Measurements from ENCODE around the gene PHACTR1.
"Not testable (repeated sequence)": the region's sequence is repeated elsewhere in the genome, so short reads cannot be mapped to it uniquely, and the experiment has no call there.

PHACTR1 gene

DNA sequence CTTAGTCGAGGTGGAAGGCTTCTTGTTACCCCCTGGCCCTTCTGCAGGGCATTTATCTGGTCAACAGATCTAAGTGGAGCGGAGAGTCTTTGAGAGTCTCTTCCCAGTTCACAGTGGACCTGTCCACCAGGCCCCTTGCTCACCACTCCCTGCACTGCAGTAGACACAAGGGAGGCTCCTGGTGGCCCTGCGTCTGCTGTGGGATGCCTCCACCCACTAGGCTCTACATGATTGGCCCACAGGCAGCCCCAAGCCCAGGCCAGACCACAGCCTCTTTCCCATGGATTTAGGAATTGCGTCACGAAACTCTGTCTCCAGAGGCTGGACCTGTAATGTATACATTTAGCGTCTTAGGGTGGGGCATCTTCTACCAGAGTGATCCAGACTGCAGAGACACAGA lies 583.4 kb downstream of the PHACTR1 start:
- DNase-seq: no peak

DNA sequence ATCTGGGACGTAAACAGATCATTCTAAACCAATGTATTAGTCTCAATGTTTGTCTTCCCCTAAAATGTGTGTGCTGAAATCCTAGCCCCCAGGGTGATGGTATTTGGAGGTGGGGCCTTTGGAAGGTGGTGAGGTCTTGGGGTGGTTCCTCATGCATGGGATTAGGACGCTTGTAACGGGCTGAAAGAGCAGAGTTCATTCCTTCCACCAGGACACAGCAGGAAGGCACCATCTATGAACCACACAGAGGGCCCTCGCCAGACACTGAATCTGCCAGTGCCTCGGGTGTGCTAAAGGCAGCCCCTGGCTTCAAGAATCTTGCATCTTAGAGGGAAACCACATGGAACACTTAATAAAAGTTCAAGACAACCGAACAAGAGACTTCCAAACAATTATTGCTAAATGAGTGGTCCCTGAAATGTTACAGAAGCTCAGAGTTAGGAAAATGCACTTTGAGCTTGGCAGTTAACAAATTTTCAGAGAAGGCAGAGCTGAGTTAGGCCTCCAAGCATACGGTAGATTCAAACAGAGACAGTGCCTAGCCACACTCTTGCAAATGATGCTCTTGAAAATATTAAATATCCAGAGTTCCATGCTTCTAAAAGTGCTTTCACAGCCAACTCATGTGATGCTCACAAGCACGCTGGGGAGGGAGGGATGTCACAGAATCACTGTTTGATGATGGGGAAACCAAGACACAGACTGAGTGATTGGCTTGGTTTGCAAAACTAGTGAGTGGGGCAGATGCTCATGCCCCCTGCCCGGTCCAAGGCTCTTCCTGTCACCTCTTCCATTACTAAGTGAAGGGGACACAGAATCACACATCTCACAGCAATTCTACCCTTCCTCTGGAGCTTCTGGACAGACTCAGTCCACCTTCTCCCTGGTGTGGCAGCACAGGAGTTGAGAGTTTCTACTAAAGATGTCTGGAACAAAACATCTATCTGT lies 584.4 kb downstream of the PHACTR1 start:
- no peak for DNase-seq

DNA sequence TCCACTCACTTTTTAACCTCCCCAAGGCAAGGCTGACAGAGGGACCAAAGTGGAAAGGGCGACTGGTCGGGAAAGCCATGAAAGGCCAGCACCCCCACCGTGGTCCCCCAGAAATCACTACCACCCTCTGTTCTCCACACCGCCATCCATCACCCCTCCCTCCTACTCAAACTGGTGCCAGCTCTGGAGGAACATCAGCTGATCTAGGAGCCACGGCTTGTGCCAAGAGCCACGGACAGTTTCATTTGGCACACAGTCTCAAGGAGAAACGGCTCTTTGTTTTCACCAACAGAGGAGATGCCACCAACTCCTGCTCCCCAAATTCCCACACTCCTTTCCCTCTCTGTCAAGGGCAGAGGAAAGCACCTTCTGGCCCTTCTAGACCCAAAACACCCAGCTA lies 585.7 kb downstream of the PHACTR1 start:
- no peak for DNase-seq

DNA sequence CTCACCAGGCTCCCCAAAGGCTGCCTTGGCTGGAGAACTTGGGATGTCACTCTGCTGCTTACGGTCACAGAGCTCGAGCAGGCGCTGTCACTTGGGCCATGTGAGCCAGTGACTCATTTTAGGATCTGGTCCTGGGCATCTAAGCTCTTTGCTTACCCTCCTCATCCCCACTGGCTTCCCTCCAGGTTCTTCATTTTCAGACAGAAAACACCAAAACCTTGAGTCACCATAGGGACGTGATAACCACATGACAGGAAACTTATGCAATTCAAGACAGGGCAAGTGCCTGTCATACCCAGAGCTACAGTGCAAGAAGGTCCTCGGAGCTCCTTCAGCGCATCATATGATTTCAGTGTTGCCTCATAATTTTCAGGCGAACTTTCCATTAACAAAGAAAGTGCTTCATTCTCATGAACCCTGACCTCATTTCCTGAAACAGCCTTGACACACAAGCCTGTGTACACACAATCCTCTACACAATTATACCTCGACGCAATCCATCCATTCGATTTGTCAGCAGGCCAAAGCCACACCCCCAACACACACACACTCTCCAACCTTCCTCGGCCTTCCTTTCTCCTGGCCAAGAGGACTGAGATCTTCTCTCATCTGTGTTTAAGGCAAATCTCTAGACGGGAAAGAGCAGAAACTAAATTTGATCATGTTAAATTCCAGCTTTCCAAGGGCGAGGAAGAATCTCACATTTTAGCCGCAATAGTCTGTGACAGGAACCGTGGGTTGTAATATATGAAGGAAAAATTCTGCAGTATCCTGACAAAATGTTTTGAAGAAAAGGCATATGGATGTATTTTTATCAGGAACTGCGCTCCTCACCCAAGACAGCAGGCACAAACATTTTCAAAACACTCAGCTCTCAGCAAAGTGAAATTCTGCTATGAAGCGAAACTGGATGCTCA lies 586.4 kb downstream of the PHACTR1 start:
- peak; percentile 97 for DNase-seq

DNA sequence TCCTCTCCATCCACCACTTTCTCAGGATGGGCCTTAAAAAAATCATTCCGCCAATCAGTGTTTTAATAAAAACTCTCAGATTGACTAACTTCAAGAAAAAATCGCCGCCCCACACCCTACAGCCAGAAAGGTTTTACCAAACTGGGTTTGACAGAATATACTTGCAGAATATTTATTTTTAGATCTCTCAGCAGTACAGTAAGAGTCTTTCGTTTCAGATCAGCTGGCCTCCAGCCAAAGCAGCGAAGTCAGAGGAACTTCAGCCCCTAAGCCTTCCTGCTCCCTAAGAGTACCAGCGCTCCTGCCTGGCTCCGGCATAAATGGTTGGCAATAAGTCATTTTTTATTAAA lies 587.1 kb downstream of the PHACTR1 start:
- peak; percentile 68 for DNase-seq

DNA sequence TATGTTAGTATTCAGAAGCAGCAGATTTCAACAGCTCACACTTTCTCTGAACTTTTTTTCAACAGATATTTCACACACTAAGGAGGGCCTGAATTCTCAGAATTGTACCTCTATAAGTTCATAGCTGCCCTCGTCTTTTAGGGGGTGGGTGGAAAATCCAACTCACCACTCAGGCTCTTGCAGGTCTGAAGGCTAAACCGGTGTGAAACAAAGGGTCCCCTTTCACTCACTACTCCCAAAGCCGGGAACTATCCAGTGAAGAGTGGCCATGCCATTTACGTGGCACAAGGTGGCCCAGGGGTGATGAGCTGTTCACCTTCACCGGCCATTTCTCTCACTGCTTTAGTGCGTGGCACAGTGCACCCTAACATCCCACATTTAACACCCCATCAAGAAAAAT lies 587.5 kb downstream of the PHACTR1 start:
- DNase-seq: no peak

DNA sequence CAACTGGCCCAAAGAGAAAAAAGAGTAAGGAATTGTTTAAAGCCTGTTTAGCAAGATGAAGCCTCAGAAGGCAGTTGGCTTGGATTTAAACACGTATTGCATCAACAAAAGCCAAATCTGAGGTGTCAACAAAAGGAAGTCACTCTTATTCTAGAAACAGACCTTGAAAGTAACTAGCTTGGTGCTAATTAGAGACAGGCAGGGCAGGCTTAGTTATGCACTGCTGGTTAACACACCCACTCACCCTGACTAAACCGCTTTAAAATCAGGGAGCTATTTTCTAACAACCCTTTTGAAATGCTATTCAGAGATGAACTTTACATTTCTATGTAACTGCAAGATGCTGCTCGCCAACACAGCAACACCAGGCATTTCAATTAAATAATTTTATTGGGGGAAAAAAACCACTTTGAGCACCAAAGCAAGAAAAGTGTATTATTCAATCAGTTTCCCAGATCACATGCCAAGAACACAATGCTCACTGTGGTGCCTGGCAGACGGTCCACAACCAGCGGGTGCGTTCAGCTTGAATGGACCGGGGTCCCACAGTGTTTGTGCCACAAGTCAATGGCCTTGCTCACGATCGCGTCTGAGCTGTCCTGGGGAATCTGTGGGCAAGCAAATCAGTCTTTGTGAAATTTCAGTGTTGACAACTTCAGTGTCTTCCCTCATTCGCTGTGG lies 588.2 kb downstream of the PHACTR1 start:
- peak; percentile 23 for DNase-seq

DNA sequence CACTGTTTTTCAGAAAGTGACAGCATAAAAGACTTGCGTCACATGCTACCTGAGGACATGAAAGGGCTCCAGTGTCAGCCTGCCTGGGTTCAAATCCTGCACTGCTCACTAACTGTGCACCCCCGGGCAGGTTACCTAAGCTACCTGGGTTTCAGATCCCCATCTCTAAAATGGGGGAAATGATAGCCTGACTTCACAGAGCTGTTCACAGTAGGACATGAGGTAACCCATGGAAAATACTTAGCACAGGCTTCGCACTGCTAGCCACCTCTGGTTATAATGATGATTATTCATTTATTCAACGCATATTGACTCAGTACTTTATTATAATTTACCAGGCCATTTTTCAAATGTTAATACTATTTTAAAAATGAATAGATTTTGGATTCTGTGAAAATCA lies 588.7 kb downstream of the PHACTR1 start:
- DNase-seq: no peak

DNA sequence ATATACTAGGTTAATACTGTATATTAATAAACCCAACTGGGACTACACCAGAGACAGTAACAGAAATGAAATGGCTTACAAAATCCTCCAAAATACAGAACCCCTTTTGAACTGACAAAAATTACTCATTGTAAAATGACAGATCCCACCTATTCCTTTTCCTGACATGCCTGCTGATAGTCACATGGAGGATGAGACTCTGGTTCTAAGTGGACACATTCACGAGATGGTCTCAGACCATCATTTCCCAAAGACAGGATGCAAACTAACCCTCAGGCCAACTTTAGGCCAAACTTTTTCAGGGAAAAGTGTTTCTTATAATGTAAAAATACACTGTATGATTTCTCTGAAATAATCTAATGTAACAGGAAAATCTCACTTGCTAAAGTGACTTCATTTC lies 589.2 kb downstream of the PHACTR1 start:
- no peak for DNase-seq

DNA sequence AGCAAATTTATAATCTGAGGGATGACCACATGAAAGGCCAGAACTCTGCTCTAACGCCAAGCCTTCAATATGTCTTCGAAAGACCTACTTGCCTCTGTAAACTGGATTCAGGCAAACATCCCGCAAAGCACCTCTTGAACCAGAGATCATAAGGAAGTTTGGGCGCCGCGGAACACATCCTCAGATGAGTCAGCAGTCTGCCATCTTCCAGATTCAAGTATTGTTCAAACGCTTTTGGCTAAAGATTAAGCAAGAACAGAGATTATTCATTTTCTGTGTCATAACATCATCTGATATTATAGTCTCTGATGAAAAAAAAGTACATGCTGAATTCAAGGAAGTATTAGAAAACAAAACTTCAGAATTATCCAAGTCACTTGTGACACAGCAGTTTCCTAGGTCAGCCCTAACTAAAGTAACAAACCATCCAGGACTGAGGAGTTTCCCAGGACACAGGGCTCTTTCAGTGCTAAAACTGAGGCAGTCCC lies 591.0 kb downstream of the PHACTR1 start:
- no peak for DNase-seq

DNA sequence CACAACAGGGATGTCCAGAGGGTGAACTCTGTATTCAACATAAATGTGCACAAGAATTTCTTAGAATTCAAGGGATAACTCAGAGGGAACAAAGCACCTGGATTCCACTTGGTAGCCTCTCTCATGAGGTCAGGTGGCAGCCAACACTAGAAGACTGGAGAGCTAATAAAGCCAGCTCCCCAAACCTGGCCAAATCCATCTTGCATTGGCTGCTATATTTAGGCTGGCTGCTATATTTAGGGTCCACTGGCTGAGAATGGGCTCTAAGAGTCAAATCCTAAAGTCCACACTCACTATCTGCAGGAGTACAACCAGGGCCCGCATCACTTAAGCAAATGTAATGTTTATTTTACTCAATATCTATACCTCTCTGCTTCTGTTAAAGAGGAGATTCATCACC lies 591.8 kb downstream of the PHACTR1 start:
- DNase-seq: no peak

DNA sequence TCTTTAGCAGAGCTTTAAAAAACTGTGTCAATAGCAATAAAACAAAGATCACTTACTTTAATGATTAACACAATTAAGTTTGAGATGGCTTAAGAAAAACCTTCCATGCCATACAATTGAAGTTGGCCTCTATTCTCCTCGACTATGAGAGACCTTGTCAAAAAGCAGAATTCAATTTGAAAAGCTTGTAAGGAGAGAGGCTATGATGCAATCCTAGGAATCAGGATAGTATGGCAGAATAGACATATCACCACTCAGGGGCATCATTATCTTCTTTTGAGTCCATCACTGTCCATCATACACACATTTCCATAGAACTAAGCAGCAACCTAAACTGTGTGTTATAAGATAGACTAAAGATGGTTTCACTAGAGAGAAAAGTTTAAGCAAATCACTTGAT lies 594.6 kb downstream of the PHACTR1 start:
- DNase-seq: no peak

DNA sequence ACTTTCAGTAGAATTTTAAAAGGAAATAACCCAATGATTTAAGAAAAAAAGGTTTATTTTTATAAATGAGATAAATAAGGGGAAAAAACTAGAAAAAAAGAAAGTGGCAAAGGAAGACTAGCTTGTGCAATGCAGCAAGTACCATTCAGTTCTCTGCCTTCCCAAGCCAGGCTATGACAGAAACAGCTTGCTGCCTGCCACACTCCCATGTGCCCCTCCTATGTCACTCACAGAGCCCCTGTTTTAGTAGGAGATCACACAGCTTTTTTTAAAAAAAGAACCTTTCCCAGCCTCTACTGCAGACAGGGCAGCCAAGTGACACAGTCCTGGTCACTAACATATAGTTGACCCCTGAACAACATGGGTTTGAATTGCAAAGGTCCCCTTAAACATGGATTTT lies 598.2 kb downstream of the PHACTR1 start:
- DNase-seq: no peak

DNA sequence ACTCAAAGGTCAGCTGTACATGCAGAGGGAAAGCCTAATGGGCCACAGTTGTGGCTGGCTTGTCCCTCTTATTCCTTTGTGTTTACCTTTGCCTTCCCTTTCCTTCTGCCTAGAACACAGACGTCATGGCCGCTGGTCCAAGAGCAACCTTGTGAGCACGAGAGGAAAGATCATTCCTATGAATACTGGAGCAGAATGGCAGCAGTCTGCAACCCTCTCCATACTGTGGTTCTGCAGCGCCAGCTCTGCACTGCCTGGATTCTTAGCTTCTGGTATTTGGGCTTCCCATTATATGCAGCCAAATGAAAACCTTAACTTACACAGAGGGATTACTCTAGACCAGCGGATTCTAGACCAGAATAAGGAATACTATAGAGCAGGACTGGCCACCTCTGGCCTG lies 599.3 kb downstream of the PHACTR1 start:
- DNase-seq: no peak

DNA sequence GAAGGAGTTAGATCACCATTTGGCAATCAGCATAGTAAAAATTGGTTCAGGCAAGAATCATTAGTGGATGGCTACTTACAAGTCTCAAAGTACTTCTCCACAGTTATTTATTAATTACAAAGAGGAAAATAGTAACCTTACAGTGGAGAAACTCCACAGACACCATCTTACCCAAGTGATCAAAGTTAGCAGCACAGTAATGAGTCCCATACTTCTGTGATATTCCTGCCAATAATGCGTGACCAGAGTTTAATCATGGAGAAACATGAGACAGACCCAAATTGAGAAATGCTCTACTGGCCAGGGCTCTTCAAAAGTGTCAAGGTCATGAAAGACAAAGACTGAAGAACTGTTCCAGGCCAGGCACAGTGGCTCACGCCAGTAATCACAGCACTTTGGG lies 602.3 kb downstream of the PHACTR1 start:
- DNase-seq: no peak

DNA sequence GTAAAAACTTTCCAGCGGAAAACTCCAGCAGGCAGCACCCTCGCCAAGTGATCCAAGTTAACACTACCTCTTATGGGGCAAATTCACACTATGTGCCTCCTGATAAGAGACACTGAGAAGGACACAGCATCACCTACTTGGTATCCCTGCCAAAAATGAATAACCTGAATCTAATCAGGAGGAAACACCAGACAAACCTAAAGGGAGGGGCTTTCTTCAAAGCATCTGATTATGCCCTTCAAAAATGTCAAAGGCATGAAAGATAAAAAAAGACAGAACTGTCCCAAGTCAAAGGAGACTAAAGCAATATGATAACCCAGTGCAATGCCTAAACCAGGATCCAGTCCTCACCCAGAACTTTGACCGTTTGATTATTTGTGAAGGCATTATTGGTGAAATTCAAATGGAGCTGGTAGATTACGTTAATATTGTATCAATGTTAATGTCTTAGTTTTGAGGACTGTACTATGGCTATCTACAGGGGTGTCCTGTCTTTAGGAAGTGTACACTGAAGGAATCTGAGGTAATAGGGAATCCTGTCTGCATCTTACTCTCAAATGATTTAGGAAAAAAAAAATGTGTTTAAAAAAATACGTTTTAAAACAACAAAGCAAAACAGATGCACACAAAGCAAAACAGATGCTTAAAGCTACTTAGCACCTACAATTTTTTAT lies 603.5 kb downstream of the PHACTR1 start:
- DNase-seq: no peak

DNA sequence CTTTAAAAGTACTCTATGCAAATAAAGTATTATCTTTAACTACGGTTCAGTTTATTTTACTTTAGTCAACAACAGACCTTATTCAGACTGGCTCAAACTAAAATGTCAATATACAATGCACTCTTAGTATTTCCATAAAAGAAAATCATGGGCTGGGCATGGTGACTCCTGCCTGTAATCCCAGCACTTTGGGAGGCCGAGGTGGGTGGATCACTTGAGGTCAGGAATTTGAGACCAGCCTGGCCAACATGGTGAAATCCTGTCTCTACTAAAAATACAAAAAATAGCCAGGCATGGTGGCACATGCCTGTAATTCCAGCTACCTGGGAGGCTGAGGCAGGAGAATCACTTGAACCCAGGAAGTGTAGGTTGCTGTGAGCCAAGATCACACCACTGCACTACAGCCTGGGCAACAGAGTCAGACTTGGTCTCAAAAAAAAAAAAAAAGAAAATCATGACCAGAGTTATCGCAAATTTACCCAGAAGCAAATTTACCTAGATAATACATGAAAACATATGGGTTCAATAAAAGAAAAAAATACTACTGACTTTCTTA lies 609.5 kb downstream of the PHACTR1 start:
- DNase-seq: not testable (repeated sequence)

DNA sequence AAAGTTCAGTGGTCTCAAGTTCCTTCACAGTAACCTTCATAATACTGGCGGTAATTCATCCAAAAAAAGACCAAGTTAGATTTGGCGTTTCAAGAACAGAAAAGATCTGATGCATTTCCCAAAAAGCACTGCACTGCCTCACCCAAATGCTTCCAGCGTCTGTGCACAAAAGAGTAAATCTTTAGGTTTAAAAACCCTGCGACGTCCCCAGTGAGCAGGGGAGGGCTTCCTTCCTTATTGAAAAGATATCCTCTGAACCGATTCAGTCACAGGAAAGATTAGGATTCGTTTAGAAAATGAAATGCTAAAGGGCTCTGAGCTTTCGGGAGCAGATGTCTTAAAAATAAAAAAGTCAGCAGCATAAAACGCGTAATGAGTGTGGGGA lies 611.1 kb downstream of the PHACTR1 start:
- DNase-seq: no peak

DNA sequence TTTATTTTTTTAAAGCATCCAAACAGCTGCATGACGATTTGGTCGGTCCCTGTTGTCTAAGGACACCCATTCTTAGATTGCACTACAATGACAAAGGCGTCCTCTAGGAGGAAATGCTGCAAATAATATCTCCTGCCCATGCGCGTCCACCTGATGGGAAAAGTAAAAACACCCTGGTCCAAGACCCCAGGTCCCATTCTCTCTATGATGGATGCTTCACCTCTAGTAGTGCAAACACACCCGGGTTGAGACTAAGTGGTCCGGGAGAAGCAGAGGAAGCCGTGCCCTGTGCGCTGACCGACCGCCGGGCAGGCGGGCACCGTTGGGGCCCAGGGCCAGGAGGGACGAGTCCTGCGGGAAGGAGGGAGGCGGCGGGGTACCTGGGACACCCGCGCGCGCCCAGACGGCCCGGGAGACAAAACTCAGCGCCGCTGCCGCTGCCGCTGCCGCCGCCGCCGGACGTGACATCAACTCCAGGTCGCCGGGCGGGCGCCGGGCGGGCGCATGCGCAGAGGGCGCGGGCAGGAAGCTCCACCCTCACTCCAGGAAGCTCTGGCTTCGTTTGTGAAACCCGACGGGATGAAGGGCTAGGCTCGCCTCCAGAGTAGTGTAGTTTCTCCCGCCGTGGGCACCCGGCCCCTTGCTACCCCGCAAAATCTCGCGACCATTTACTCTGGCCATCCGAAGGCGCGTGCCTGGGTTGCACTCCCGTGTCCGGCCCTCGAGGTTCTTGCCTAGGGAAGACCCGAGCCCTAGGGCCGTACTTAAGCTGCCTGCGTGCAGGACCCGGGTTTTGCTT lies 611.7 kb downstream of the PHACTR1 start, which contains the start of gene TBC1D7:
Gene TBC1D7 (minus strand): TSS at position 462 of the 799 bp plus-strand sequence. CDS start 1,639 bp downstream, outside the sequence.
- DNase-seq: peak; percentile 97

DNA sequence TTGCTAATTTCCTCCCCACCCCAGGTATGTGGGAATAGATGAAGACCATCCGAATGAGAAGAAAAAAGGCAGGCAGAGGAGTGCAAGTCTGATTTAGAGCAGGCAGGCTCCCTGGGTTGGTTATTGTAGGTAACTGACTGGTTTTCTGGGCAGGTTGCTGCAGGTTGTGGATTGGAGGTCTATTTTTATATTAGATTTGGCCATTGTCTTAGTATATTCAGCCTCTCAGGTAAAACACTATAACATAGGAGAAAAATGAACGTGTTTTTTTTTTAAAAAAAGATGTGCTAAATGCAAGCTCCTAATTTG lies 612.3 kb downstream of the PHACTR1 start:
- no peak for DNase-seq
